ENCODE measurements around the gene LHX3. TPM values are rescaled to one million over a fixed set of nuclear protein-coding genes. Genes with fewer than 3 reads are reported as not detected.
A peak's percentile ranks its signal among the peaks of the same experiment; 100 is the strongest.

The LHX3 gene
- total RNA-seq, 1 donor from 2014 or later: not detected

DNA sequence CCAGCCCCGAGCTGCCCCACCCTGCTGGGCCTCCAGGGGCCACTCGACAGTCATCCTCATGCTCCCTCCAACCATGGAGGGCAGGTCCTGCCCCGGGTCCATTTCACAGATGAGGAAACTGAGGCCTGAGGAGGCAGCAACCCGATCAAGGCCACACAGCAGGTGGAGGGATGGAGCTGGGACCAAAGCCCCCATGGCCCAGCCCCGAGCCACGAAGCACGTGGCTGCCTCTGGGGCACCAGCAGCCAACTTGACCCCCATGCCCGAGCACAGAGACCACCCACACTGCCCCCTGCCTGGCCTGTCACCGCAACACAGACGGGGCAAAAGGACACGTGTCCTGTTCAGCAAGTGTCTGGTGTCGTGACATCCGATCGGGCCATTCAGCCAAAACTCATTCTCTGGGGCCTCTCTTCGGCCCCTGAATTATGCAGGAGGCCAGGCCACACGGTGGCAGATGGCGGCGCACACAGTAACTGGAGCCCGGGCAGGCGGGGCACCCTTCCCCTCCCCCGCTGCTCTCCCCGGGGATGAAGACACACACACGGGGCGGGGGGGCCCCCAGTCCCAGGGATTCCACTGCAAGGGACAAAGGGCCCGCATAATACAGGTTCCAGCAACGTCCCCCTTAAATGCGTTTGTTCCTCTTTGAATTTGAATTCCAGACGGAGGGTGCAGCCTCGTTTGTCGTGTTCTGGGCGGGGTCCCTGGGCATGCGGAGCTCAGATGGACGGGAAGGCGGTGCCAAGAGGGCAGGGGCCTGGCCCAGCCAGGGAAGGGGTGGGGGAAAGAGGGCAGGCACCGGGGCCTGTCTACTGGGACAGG is 56.8 kb downstream of the LHX3 start:
- TF ChIP-seq, protein P1, sequence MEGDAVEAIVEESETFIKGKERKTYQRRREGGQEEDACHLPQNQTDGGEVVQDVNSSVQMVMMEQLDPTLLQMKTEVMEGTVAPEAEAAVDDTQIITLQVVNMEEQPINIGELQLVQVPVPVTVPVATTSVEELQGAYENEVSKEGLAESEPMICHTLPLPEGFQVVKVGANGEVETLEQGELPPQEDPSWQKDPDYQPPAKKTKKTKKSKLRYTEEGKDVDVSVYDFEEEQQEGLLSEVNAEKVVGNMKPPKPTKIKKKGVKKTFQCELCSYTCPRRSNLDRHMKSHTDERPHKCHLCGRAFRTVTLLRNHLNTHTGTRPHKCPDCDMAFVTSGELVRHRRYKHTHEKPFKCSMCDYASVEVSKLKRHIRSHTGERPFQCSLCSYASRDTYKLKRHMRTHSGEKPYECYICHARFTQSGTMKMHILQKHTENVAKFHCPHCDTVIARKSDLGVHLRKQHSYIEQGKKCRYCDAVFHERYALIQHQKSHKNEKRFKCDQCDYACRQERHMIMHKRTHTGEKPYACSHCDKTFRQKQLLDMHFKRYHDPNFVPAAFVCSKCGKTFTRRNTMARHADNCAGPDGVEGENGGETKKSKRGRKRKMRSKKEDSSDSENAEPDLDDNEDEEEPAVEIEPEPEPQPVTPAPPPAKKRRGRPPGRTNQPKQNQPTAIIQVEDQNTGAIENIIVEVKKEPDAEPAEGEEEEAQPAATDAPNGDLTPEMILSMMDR (IDR thresholded peaks at IDR 0.05; ENCODE audit: unreplicated experiment): no peak
- no peak overlapping the region for H3K4me3 Mint-ChIP-seq
- DNase-seq (ENCODE audit: low spot score in 2 of 2, unreplicated experiment in 2 of 2): peak in 1 of 2 experiments; percentile 14
- peaks cover 1% of the 10 kb centered on the region for H3K4me1 Mint-ChIP-seq
- H3K36me3 Mint-ChIP-seq: no peaks in the 10 kb centered on the region
- no peaks in the 10 kb centered on the region for H3K9me3 Mint-ChIP-seq
- no peak overlapping the region for H3K27ac Mint-ChIP-seq
- H3K27me3 Mint-ChIP-seq (ENCODE audit: low read depth): peaks cover 18% of the 10 kb centered on the region

DNA sequence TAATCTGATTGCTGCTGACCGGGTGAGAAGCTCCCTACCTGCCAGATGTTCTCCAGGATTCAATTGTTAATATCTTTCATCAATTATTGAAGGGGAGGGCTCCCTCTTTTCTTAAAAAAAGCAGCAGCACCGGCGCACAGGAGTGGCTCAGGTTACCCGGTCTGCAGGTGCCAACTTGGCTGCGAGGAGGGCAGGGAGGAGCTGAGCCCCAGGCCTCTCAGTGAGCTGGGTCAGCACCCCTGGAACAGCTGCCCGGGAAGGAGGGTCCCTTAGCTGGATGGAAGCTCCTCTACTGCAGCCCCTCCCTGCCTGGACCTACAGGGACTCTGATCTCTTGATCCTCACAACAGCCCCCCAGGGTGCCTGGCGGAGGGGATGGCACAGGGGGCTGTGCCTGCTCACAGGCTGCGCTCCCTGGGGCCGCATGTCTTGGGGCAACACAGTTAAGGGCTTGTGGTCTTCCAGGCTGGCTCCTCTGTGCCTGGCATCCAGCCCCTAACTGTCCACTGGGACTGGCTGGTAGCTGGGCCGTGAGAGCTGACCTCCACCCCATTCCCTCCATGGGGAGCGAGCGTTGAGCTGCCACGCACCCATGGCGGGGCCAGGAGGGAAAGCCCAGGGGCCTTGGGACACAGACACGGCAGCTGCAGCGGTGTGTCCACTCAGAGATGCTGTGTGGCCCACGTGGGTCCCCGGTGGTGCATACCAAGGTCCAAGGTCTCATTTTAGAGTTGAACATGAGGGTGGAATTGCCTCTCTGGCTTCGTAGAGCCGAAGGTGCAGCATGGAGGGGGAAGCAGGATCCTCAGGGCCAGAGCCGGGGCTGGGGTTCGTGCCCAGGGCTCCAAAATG is 57.7 kb downstream of the LHX3 start:
- TF ChIP-seq, protein P1 (IDR thresholded peaks at IDR 0.05; ENCODE audit: unreplicated experiment): no peak
- DNase-seq (ENCODE audit: low spot score in 2 of 2, unreplicated experiment in 2 of 2): peak in 1 of 2 experiments; percentile 12
- H3K36me3 Mint-ChIP-seq: no peaks in the 10 kb centered on the region
- H3K9me3 Mint-ChIP-seq: no peaks in the 10 kb centered on the region
- H3K27ac Mint-ChIP-seq: no peak overlapping the region
- peaks cover 12% of the 10 kb centered on the region for H3K27me3 Mint-ChIP-seq (ENCODE audit: low read depth)
- peaks cover 1% of the 10 kb centered on the region for H3K4me1 Mint-ChIP-seq
- H3K4me3 Mint-ChIP-seq: no peak overlapping the region

Other genes with a start within 250 kb of the LHX3 start
- 31.7 to 33.8 TPM (median 32.0 TPM) in 3 replicates for gene UBAC1, start 243.8 kb downstream of the LHX3 start, total RNA-seq
- 18.4 to 20.0 TPM (median 19.1 TPM) in 3 replicates for gene NACC2, start 109.8 kb downstream of the LHX3 start, total RNA-seq
- 34.2 to 35.3 TPM (median 34.5 TPM) in 3 replicates for gene TMEM250, start 86.3 kb downstream of the LHX3 start, total RNA-seq
- gene QSOX2, start 40.7 kb upstream of the LHX3 start, total RNA-seq: 16.8 to 17.0 TPM (median 17.0 TPM) in 3 replicates
- 0.42 to 0.54 TPM (median 0.47 TPM) in 3 replicates for gene CCDC187, start 99.0 kb upstream of the LHX3 start, total RNA-seq
- gene GPSM1, start 122.4 kb upstream of the LHX3 start, total RNA-seq: 98.6 to 103 TPM (median 102 TPM) in 3 replicates
- 11.8 to 14.7 TPM (median 13.0 TPM) in 3 replicates for gene DNLZ, start 158.6 kb upstream of the LHX3 start, total RNA-seq
- 3.6 to 4.9 TPM (median 4.0 TPM) in 3 replicates for gene CARD9, start 168.5 kb upstream of the LHX3 start, total RNA-seq
- gene SNAPC4, start 195.0 kb upstream of the LHX3 start, total RNA-seq: 18.2 to 19.3 TPM (median 18.2 TPM) in 3 replicates
- 67.3 to 72.1 TPM (median 71.9 TPM) in 3 replicates for gene ENTR1, start 205.5 kb upstream of the LHX3 start, total RNA-seq
- gene PMPCA, start 205.5 kb upstream of the LHX3 start, total RNA-seq: 72.2 to 74.6 TPM (median 72.7 TPM) in 3 replicates
- 22.1 to 24.6 TPM (median 23.3 TPM) in 3 replicates for gene INPP5E, start 234.7 kb upstream of the LHX3 start, total RNA-seq